ENCODE results near the gene AVEN. TPM values are rescaled to one million over a fixed set of nuclear protein-coding genes. Genes with fewer than 3 reads are reported as not detected.

The AVEN gene
- total RNA-seq, 2 experiments from 2014 or later: 13.1 to 13.4 TPM

DNA sequence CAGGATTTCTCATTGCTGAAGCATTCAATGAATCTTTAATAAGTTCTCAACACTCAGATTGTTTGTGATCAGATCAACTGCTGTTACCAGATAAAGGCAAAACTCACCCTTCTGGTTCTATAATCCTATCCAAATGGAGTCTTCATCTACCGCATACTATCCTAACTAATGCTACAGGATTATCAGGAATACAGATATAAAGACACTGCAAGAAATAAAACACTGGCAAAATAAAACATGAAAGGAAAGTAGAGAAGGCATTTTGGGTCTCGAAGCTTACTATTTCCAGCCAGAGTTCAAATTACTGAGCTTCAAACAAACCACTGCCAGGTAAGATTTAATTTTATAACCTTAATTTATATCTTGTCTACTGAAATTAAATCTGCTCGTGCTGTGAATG, 70.2 kb downstream of the AVEN start:
- Mint-ChIP-seq H3K4me3 (no peak overlapping the region), H3K27ac (no peak overlapping the region), H3K4me1 (ENCODE audit: low read depth) (no peaks in the 10 kb centered on the region), H3K36me3 (no peaks in the 10 kb centered on the region), H3K27me3 (no peaks in the 10 kb centered on the region), H3K9me3 (no peaks in the 10 kb centered on the region)
- DNase-seq: no peak
- CTCF ChIA-PET: interaction anchor here (0.8 to 1.2 kb wide), 2 partner anchors 8 to 231 kb away, joined by 3 to 8 read pairs; no protein-coding TSS in a partner anchor
- POLR2A ChIA-PET: no interaction called here
- intact Hi-C loops (cut with micrococcal nuclease): no loop called here

DNA sequence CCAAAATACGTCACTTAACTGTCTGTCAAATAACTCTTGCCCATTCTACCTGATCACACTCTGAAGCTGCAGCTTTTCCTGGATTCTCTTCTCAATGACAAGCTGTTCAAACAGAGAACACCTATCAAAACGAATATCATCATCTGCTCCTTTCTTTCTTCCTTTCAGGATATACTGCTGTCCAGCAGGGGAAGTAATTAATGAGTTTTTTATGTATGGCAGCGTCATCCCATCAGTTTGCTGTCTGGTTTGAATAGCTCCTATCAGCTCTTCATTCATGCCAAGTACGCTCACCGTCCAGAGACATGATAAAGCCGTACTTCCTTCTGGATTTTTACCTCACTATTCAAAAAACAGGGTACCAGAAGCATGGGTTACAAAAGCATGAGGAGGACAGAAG, 70.8 kb downstream of the AVEN start, which contains the start of gene CHRM5:
TSS of gene CHRM5 (plus strand) at position 274 of the 400 bp plus-strand sequence. CDS start 94,221 bp downstream, outside the sequence.
- Mint-ChIP-seq H3K27ac (no peak within 1 kb of the TSS), H3K4me1 (ENCODE audit: low read depth) (no peaks in the 10 kb centered on the region), H3K9me3 (no peaks in the 10 kb centered on the region), H3K4me3 (no peak within 1 kb of the TSS), H3K36me3 (no peaks in the 10 kb centered on the region), H3K27me3 (no peaks in the 10 kb centered on the region)
- CTCF ChIA-PET: interaction anchor here (0.8 to 1.2 kb wide), 2 partner anchors 7 to 230 kb away, joined by 3 to 8 read pairs; no protein-coding TSS in a partner anchor
- POLR2A ChIA-PET: no interaction called here
- intact Hi-C loops (cut with micrococcal nuclease): no loop called here
- DNase-seq: no peak

DNA sequence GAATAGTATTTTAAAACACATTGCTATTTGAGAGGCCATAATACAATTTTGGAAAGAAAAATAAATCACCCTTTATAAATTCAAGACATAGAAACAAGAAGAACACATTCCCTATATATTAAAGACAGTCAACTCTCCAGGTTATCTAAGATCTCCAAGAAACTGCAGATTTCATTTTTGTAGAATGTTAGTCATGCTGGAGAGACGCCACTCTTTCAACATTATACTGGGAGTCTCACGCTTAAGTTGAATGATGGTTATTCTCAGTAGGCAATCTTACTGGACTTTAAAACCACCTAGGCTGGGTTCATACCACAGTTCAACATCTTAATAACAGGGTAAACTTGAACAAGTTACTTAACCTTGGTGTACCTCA, 74.4 kb downstream of the AVEN start:
- POLR2A ChIA-PET: no interaction called here
- no peak overlapping the region for H3K27ac Mint-ChIP-seq
- no peaks in the 10 kb centered on the region for H3K27me3 Mint-ChIP-seq
- no peaks in the 10 kb centered on the region for H3K4me1 Mint-ChIP-seq (ENCODE audit: low read depth)
- no peak overlapping the region for H3K4me3 Mint-ChIP-seq
- intact Hi-C loops (cut with micrococcal nuclease): loop anchor here (1.0 kb wide), 1 partner anchor 229 kb away; no protein-coding TSS in a partner anchor
- CTCF ChIA-PET: interaction anchor here (1.0 kb wide), 1 partner anchor 230 kb away, joined by 5 read pairs; no protein-coding TSS in a partner anchor
- no peaks in the 10 kb centered on the region for H3K9me3 Mint-ChIP-seq
- no peak for DNase-seq
- no peaks in the 10 kb centered on the region for H3K36me3 Mint-ChIP-seq

DNA sequence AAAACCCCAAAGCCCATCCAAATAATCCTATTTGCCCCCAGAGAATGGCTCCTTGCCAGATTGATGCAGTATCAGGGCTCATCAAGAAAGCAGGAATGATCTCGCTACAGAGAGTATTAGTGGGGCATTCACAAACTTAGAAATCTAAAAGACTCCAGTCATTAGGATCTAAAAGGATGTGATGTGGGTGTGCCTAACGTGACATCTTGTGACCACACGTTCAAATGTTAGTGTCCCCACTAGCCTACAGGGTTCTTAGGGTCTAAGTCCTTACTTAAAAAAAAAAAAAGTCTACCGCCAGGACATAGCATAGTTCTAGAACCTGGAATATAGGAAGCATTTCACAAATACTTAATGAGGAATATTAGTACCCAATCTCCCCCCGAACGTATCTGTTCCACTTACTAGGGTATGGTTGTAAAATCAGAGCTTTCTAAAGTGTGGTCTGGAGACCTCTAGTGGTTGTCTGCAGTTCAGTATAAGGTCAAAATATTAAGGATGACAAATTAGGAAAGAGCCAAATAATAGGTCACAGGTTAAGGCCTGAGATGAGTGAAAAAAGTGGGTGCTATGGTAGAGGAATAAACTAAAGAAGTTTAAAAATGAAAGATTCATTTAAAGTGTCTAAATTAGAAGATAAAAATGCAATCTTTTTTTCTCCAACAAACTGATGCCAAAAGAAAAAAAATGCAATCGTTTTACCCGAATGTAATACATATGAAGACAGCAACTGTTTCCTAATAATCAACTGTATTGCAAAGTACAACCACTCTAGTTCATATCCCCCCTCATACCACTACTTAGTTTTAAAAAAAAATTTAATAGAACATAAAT, 75.0 kb downstream of the AVEN start:
- POLR2A ChIA-PET: no interaction called here
- H3K4me1 Mint-ChIP-seq (ENCODE audit: low read depth): no peaks in the 10 kb centered on the region
- no peaks in the 10 kb centered on the region for H3K9me3 Mint-ChIP-seq
- no peak for DNase-seq
- CTCF ChIA-PET: interaction anchor here (0.7 to 1.0 kb wide), 2 partner anchors 228 to 229 kb away, joined by 5 read pairs; no protein-coding TSS in a partner anchor
- intact Hi-C loops (cut with micrococcal nuclease): loop anchor here (1.0 kb wide), 1 partner anchor 229 kb away; no protein-coding TSS in a partner anchor
- no peak overlapping the region for H3K27ac Mint-ChIP-seq
- no peaks in the 10 kb centered on the region for H3K27me3 Mint-ChIP-seq
- no peak overlapping the region for H3K4me3 Mint-ChIP-seq
- H3K36me3 Mint-ChIP-seq: no peaks in the 10 kb centered on the region

DNA sequence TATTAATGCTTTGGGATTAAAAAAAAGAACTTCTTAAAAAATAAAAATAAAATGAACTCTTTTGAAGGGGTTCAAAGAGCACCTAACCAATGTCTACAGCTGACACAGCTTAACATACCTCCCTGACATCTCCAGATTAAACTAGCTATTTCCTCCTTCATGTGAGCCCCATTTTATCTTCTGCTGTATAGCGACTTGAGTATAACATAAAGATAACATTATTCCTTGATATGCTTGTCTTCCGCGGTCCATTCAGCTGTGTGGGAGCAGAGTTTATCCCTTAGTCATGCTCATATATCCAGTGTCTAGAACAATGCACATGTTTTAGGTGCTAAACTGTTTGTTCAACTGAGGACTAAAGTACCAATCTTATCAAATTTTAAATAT, 78.5 kb downstream of the AVEN start:
- POLR2A ChIA-PET: no interaction called here
- CTCF ChIA-PET: interaction anchor here (1.1 kb wide), 1 partner anchor 8 kb away, joined by 3 read pairs; no protein-coding TSS in a partner anchor
- Mint-ChIP-seq H3K27ac (no peak overlapping the region), H3K27me3 (no peaks in the 10 kb centered on the region), H3K4me3 (no peak overlapping the region), H3K9me3 (no peaks in the 10 kb centered on the region), H3K4me1 (ENCODE audit: low read depth) (peaks cover 4% of the 10 kb centered on the region), H3K36me3 (no peaks in the 10 kb centered on the region)
- intact Hi-C loops (cut with micrococcal nuclease): no loop called here
- no peak for DNase-seq

DNA sequence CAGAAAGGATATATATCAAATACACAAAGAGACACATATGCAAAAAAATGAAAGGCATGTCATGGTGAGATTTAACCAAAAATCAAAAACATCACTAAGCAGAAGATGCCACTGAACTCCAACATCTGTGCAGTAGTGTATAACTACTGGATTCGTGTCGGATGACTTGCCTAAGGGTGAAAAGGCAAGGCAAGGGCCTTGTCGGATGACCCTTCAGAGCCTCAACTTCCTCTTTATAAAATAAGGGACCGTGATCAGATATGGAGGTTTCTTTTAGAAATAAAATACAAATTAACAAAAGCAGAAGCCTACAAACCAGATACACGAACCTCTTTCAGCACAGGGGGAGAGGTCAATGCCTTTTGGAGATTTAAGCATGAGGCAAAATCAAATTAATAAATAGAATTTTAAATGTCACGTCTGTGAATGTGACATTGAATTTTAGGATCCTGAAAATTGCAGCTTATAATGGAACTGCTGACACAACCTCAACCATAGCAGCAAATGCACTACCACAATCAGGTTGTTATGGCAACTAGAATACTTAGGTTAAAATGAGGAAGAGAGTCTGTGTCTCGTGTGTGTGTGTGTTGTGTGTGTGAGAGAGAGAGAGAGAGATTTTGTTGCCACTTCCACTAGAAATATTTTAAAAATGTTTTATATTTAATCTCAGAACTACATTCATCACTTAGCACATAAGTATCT, 79.0 kb downstream of the AVEN start:
- H3K36me3 Mint-ChIP-seq: no peaks in the 10 kb centered on the region

DNA sequence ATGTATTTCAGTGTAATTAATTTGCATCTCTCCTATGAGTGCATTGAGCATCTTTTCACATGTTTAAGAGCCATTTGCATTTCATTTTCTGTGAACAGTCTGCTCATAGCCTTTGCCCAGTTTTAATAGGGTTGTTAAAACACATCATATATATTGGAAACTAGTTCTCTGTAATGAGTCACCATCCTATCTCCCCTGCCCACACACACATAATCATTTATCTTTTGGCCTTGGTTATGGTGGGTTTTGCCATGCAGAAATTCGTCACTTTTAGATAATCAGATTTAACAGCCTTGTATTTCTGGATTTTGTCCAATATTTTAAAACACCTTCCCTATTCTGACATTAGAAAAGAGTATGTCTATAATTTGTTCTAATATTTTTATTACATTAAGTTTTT, 82.6 kb downstream of the AVEN start:
- CTCF ChIA-PET: no interaction called here
- POLR2A ChIA-PET: no interaction called here
- H3K9me3 Mint-ChIP-seq: peaks cover 3% of the 10 kb centered on the region
- DNase-seq: no peak
- peaks cover 2% of the 10 kb centered on the region for H3K36me3 Mint-ChIP-seq
- intact Hi-C loops (cut with micrococcal nuclease): no loop called here
- H3K4me1 Mint-ChIP-seq (ENCODE audit: low read depth): peaks cover 6% of the 10 kb centered on the region
- no peaks in the 10 kb centered on the region for H3K27me3 Mint-ChIP-seq
- no peak overlapping the region for H3K4me3 Mint-ChIP-seq
- H3K27ac Mint-ChIP-seq: no peak overlapping the region

More for the DNA sequence above, 79.0 kb downstream of the AVEN start:
- no peak overlapping the region for H3K27ac Mint-ChIP-seq
- H3K4me3 Mint-ChIP-seq: no peak overlapping the region
- intact Hi-C loops (cut with micrococcal nuclease): no loop called here
- ChIA-PET CTCF (no interaction called here), POLR2A (no interaction called here)
- H3K4me1 Mint-ChIP-seq (ENCODE audit: low read depth): peaks cover 4% of the 10 kb centered on the region
- no peak for DNase-seq
- H3K27me3 Mint-ChIP-seq: no peaks in the 10 kb centered on the region
- no peaks in the 10 kb centered on the region for H3K9me3 Mint-ChIP-seq

DNA sequence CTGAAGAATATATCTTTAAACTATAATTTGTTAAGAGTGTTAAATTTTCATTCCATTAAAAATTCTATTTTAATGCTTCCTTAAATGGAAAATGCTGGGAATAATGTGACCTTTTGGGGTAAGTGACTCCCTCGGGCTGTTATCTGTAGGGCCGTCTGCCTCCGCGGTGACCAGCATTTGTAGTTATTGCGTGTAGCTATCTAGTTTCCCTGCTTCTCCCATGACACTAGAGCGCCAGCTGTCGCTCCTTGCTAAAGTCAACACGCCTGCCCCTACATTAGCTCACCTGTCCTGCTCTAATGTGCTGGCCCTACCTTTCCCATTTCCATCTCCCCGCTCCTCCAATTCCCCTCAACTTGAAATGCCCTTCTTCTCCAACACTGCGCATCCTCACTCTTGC, 83.1 kb downstream of the AVEN start:
- ChIA-PET CTCF (no interaction called here), POLR2A (no interaction called here)
- H3K9me3 Mint-ChIP-seq: peaks cover 3% of the 10 kb centered on the region
- intact Hi-C loops (cut with micrococcal nuclease): no loop called here
- H3K27me3 Mint-ChIP-seq: no peaks in the 10 kb centered on the region
- H3K4me1 Mint-ChIP-seq (ENCODE audit: low read depth): peaks cover 6% of the 10 kb centered on the region
- peaks cover 2% of the 10 kb centered on the region for H3K36me3 Mint-ChIP-seq
- H3K4me3 Mint-ChIP-seq: no peak overlapping the region
- no peak for DNase-seq
- H3K27ac Mint-ChIP-seq: no peak overlapping the region

DNA sequence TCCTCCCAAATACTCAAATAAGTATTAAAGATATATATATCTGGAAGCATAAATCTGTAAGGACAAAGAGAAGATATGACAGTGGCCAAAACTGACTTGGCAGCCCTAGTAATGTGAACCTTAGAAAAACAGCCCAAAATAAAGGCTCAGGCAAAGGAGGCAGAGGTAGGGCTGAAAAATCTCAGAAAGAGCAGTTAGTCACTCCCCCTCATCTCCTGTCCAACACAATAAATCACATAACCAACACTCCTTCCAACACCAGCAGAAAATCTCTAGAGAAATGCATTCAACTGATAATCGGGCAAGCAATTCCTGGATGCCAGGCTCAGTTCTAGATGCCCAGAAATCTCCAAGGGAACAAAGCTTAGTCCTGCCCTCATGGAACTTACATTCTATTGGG, 92.9 kb downstream of the AVEN start:
- no peak for DNase-seq
- Mint-ChIP-seq H3K27ac (no peak overlapping the region), H3K4me3 (no peak overlapping the region), H3K9me3 (no peaks in the 10 kb centered on the region), H3K4me1 (ENCODE audit: low read depth) (no peaks in the 10 kb centered on the region), H3K27me3 (no peaks in the 10 kb centered on the region), H3K36me3 (no peaks in the 10 kb centered on the region)
- CTCF ChIA-PET: no interaction called here
- intact Hi-C loops (cut with micrococcal nuclease): no loop called here
- POLR2A ChIA-PET: no interaction called here

DNA sequence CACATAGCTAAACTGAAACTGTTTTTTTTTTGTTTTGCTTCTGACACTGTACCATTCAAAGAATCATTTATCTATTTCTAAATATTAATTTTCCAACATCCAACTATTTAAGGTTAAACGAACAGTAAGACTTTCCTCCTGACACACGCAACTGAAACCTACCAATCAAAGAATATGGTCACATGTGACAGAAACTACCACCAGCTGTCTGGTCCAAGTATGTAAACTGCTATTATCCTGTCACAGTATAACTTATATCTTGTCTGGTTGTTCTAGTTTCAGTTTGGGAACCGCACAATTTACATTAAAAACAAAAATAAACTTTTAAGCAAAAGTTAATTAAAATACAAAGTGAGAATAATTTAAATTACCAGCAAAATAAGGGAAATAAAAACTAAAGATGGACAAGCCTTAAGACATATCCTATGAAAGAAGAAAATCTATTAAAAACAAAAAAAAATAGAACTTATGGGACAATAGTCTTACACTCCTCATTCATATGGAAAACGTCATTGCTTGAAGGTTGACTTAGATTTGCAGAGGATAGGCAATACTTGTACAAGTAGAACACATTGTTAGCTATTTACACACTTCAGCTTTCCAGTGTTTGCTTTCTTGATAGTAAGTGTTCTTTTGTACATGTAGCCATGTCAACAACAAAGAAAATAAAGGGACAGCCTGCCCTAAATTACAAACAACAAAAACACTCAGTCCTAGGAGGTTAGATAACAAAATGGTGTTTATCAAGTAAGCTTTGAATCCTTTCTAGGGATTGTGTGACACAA, 97.5 kb downstream of the AVEN start:
- Mint-ChIP-seq H3K4me3 (no peak overlapping the region), H3K9me3 (no peaks in the 10 kb centered on the region), H3K27me3 (no peaks in the 10 kb centered on the region), H3K36me3 (no peaks in the 10 kb centered on the region), H3K27ac (no peak overlapping the region), H3K4me1 (ENCODE audit: low read depth) (no peaks in the 10 kb centered on the region)
- DNase-seq: no peak
- intact Hi-C loops (cut with micrococcal nuclease): no loop called here
- ChIA-PET CTCF (interaction anchor here (0.6 kb wide), 1 partner anchor 652 kb away, joined by 5 read pairs; no protein-coding TSS in a partner anchor), POLR2A (no interaction called here)

DNA sequence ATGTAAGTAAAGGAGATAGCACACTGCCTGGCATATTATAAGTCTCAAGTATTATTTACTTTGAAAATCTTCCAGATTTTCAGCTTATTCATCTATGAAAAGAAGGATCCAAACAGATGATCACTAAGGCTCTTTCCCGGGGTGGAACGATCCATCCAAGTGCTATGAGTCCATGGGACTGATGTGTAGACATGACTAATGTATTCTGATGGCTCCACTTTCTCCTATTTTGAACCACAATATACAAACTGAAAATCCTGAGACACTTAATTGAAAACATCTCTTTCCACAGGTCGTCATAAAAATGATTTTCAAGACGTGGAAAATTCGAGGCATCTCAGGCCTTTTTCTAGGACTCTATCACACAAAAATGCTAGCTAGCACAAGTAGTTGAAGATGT, 104.1 kb downstream of the AVEN start:
- Mint-ChIP-seq H3K9me3 (no peaks in the 10 kb centered on the region), H3K36me3 (no peaks in the 10 kb centered on the region), H3K27me3 (no peaks in the 10 kb centered on the region), H3K27ac (no peak overlapping the region), H3K4me3 (no peak overlapping the region), H3K4me1 (ENCODE audit: low read depth) (no peaks in the 10 kb centered on the region)
- ChIA-PET POLR2A (no interaction called here), CTCF (no interaction called here)
- intact Hi-C loops (cut with micrococcal nuclease): no loop called here
- no peak for DNase-seq

DNA sequence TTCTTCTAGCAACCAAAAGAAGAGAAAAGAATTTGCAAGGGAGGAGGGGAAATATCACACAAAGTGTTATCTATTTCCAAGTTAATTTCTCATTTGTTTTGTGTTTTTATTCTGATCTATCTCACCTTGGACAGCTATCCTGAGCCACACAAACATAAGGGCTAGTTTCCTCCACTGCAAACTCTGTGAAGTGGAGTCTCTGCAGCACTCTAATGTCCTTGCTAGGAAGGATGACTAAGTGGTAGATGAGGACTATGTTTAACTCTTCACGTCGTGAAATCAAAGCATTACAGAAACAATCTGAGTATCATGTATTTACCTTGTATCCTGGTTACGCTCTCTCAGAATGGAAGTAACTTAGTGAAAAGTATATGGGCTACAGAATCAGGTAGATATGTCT, 104.6 kb downstream of the AVEN start:
- intact Hi-C loops (cut with micrococcal nuclease): no loop called here
- H3K4me3 Mint-ChIP-seq: no peak overlapping the region
- H3K27me3 Mint-ChIP-seq: no peaks in the 10 kb centered on the region
- no peaks in the 10 kb centered on the region for H3K9me3 Mint-ChIP-seq
- no peaks in the 10 kb centered on the region for H3K36me3 Mint-ChIP-seq
- DNase-seq: no peak
- POLR2A ChIA-PET: no interaction called here
- no peak overlapping the region for H3K27ac Mint-ChIP-seq
- CTCF ChIA-PET: no interaction called here
- no peaks in the 10 kb centered on the region for H3K4me1 Mint-ChIP-seq (ENCODE audit: low read depth)
